D341Med (cell line): ENCODE measurements around the gene ITGB4.

Source experiments
- DNase-seq: peaks from one replicate; pipeline ENCODE4 v3.0.0; 2012; ENCODE audit warnings: low spot score

Gene ITGB4

DNA sequence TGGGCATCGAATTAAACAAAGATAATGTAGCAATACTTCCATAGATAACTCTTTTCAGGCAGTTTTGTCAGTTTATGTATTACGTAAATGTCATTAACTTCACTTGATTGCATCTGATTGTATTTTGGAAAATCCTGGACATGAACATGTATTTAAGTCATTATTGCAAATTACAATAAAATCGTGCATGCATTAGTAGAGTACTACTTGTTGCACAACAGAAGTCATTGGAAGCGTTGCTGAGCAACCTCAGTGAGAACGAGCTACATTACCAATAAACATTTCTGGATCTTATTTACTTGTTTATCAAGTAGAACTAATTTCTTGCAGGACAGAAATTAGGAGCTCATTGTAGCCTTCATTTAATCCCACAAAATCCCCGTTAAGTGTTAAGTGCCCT, 70.0 kb downstream of the ITGB4 start:
- DNase-seq: no peak

DNA sequence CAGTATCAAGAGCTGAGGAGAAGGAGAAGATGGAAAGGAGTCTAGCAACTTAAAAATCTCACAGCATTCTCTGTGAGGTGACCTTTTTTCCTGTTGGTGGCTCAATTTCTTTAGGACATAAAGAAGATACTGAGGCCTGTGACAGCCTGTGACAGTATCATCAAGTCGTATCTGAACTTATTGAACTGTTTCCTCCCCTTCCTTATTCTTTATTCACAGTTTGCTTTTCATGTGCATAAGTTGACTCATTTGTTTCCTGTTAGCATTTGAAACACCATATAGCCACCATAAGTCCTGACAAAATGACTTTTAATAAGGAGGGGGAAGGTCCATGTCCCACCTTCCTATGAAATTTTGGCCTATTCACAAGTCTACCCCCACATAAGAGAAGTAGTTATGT, 72.2 kb downstream of the ITGB4 start:
- no peak for DNase-seq

DNA sequence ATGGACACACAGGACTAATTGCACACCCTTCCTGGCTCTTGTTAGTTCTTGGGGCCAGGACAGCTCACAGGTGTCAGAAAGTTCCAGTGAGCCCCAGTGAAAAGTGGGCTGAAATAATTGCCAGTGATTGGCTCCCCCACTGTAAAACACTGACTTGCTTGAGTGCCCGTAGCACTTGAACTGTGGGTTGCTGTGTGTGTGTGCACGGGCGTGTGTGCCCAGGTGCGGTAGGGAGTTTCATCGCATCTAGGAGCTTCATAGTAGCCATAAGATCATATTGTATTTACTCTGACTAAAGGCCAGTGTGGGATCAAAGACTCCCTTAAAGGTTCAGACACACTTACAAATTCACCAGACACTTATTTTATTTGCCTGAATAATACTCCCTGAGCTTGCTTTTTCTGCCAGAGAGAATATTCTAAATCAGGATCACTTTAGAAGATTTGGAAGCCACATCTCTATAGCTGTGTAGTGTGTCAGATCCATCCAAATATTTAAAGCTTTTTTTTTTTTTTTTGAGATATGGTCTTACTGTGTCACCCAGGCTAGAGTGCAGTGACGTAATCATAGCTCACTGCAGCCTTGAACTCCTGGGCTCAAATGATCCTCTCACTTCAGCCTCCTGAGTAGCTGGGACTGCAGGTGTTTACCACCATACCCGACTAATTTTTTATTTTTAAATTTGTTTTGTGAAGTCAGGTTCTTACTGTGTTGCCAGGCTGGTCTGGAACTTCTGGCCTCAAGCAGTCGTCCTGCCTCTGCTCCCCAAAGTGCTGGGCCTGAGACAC, 74.8 kb downstream of the ITGB4 start:
- DNase-seq: no peak

DNA sequence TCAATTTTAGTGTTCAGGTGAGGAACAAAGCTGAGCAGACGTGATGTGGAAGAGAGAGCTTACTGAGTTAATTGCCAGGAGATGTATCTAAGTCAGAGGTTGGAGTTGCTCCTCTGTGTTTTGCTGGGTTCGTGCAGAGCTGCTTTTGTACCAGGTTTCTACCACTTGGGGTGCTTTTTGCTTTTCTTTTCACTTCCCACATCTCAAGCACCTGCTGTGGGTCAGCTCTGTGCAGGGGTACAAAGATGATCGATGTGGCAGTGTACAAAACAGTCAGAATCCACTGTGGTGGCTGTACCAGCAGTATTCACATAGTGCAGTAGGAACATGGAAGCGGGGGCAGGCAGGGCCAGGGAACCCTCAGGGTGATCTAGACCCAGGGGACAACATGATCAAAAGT, 78.1 kb downstream of the ITGB4 start:
- DNase-seq: no peak

DNA sequence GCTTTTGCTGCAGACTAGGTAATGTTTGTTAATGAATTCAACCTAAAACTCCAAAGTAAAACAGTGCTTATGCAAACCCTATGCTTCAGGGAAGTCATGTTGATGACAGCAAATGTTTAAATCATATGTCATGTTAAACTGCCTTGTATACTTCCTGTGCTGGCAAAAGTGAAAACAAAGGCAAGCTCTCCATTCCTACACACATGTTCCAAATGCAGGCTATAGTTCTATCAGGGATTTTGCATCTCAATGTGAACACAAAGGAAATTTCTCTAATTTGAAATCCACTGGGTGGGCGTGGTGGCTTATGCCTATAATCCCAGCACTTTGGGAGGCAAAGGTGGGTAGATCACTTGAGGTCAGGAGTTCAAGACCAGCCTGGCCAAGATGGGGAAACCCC, 82.6 kb downstream of the ITGB4 start:
- DNase-seq: no peak

DNA sequence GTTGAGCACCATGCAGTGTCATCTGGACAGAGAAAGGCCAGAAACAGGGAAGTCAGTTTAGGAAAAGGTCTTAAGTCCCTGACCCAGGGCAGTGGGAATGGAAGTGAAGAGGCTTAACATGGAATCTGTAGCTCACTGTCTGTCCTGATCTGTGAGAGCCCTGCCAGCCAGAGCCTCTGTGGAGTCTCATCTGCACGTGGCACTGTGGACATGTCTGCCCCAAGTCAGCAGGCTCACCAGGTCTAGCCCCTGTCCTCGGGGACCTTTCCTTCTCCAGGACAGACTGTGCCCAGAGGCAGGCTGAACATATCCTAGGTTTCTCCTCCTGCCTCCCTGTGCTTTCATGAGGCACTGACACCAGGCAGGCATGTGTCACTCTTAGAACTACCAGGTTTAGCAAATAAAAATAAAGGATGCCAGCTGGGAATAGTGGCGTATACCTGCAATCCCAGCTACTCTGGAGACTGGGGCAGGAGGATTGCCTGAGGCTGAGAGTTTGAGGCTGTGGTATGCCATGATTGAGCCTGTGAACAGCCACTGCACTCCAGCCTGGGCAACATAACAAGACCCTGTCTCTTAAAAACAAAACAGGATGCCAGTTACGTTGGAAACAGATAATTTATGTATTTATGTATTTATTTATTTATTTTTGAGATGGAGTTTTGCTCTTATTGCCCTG, 85.7 kb downstream of the ITGB4 start:
- DNase-seq: peak; percentile 32
